ENCODE data around the gene IL3RA. TPM values are rescaled to one million over a fixed set of nuclear protein-coding genes. Genes with fewer than 3 reads are reported as not detected.
A peak's percentile ranks its signal among the peaks of the same experiment; 100 is the strongest.

IL3RA gene
- total RNA-seq, result 10 to 100 TPM in 1 of 5 donors, 1 to 10 TPM in 3, not detected in 1; 2.4 to 10.1 (median 3.2) TPM
- polyA plus RNA-seq, result 1 to 10 TPM; 4.5 to 6.4 (median 6.1) TPM
- long read RNA-seq, donor 1, partial matches to known transcripts, result 703 of 722 reads
- long read RNA-seq, donor 1, other reads (novel, unspliced or antisense), result 19 of 722 reads
- long read RNA-seq, donor 2, partial matches to known transcripts, result 6 of 6 reads
- long read RNA-seq, donor 2, other reads (novel, unspliced or antisense), result 0 of 6 reads
- long read RNA-seq, donor 3, partial matches to known transcripts, result 377 of 383 reads
- long read RNA-seq, donor 3, other reads (novel, unspliced or antisense), result 5 of 383 reads
- long read RNA-seq, donor 4, partial matches to known transcripts, result 0 of 1 reads
- long read RNA-seq, donor 4, other reads (novel, unspliced or antisense), result 0 of 1 reads
- long read RNA-seq, donor 5, partial matches to known transcripts, result 658 of 673 reads
- long read RNA-seq, donor 5, other reads (novel, unspliced or antisense), result 14 of 673 reads
- long read RNA-seq, donor 6, partial matches to known transcripts, result 0 of 3 reads
- long read RNA-seq, donor 6, other reads (novel, unspliced or antisense), result 0 of 3 reads
- long read RNA-seq, donor 7, partial matches to known transcripts, result 661 of 682 reads
- long read RNA-seq, donor 7, other reads (novel, unspliced or antisense), result 21 of 682 reads
- long read RNA-seq, donor 8, partial matches to known transcripts, result 642 of 667 reads
- long read RNA-seq, donor 8, other reads (novel, unspliced or antisense), result 24 of 667 reads
- long read RNA-seq, donor 9, partial matches to known transcripts, result 28 of 28 reads
- long read RNA-seq, donor 9, other reads (novel, unspliced or antisense), result 0 of 28 reads
- long read RNA-seq, donor 10, partial matches to known transcripts, result 338 of 344 reads
- long read RNA-seq, donor 10, other reads (novel, unspliced or antisense), result 6 of 344 reads

DNA sequence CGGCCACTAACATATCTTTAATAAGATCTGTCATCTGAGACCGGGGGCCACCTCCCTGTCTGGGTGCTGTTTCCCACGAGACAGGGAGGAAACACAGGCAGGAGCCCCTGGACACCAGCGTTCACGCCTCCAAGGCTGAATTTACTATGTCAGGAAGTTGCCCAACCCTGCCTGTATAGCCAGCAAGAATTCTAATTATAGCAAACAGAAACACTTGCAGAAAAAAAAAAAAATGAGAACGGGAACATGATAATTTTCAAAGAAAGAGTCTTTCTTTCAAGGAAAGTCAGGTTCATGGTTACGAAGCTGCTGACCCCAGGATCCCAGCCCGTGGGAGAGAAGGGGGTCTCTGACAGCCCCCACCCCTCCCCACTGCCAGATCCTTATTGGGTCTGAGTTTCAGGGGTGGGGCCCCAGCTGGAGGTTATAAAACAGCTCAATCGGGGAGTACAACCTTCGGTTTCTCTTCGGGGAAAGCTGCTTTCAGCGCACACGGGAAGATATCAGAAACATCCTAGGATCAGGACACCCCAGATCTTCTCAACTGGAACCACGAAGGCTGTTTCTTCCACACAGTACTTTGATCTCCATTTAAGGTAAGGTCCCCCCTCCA is at the start of gene IL3RA:
Gene IL3RA (plus strand): TSS at position 455 of the 613 bp plus-strand sequence. CDS start 4,981 bp downstream, outside the sequence.
- Histone ChIP-seq H3K36me3 (peaks cover 0 to 2% (median 0%) of the 10 kb centered on the region in 4 donors), H3K27me3 (no peaks in the 10 kb centered on the region), H3K4me3 (peak within 1 kb of the TSS; percentile 38 to 47 (median 42)), H3K27ac (peak within 1 kb of the TSS; percentile 46 to 73 (median 68)), H3K4me1 (peaks cover 0 to 13% (median 0%) of the 10 kb centered on the region in 4 donors), H3K9me3 (peaks cover 0 to 15% (median 10%) of the 10 kb centered on the region in 4 donors)
- intact Hi-C loops (cut with DNase I; ENCODE audit: low total_unique reads), result no loop called here
- WGBS, 5 donors, result 20 to 34% (median 25%) methylated on average over 14 of the region's 14 CpGs
- peak in 1 of 2 donors; percentile 50 for DNase-seq
- TF ChIP-seq POLR2AphosphoS5 (IDR thresholded peaks at IDR 0.05), result no peak
- no peak for TF ChIP-seq EP300 (IDR thresholded peaks at IDR 0.05)
- TF ChIP-seq POLR2A (IDR thresholded peaks at IDR 0.05), result no peak
- TF ChIP-seq CTCF (IDR thresholded peaks at IDR 0.05), result no peak

DNA sequence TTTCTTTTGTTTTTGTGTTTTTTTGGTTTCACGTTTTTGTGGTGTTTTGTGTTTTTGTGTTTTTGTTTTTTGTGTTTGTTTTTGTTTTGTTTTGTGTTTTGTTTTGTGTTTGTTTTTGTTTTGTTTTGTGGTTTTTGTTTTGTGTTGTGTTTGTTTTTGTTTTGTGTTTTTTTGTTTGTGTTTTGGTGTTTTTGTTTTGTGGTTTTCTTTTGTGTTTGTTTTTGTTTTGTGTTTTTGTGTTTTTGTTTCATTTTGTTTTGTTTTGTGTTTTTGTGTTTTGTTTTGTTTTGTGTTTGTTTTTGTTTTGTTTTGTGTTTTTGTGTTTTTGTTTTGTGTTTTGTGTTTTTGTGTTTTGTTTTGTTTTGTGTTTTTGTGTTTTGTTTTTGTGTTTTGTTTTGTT is 47.0 kb upstream of the IL3RA start:
- H3K27me3 ChIP-seq, result peaks cover 0 to under 1% (median 0%) of the 10 kb centered on the region in 3 donors
- intact Hi-C loops (cut with DNase I; ENCODE audit: low total_unique reads), result no loop called here
- peaks cover 0 to 4% (median 0%) of the 10 kb centered on the region in 4 donors for H3K36me3 ChIP-seq
- no peak for TF ChIP-seq EP300 (IDR thresholded peaks at IDR 0.05)
- no peak for TF ChIP-seq POLR2A (IDR thresholded peaks at IDR 0.05)
- TF ChIP-seq POLR2AphosphoS5 (IDR thresholded peaks at IDR 0.05), result no peak
- no peak for TF ChIP-seq CTCF (IDR thresholded peaks at IDR 0.05)
- 77 to 95% (median 88%) methylated on average over 1 of the region's 1 CpG for WGBS, 5 donors
- H3K4me1 ChIP-seq, result no peaks in the 10 kb centered on the region
- no peak overlapping the region for H3K27ac ChIP-seq
- no peak for DNase-seq
- no peak overlapping the region for H3K4me3 ChIP-seq
- peaks cover 0 to 17% (median 0%) of the 10 kb centered on the region in 4 donors for H3K9me3 ChIP-seq

- intact Hi-C loops (cut with DNase I; ENCODE audit: low total_unique reads), result no loop called here
- 86 to 91% (median 88%) methylated on average over 9 of the region's 9 CpGs for WGBS, 5 donors
These were observed 45.4 kb upstream of the IL3RA start for GRCh38 chrX:1291110-1291740.

More at GRCh38 chrX:1291110-1291740, 45.4 kb upstream of the IL3RA start:
- TF ChIP-seq EP300 (IDR thresholded peaks at IDR 0.05), result no peak
- TF ChIP-seq POLR2AphosphoS5 (IDR thresholded peaks at IDR 0.05), result no peak
- TF ChIP-seq CTCF (IDR thresholded peaks at IDR 0.05), result no peak
- TF ChIP-seq POLR2A (IDR thresholded peaks at IDR 0.05), result no peak
- Histone ChIP-seq H3K36me3 (peaks cover 0 to 5% (median 0%) of the 10 kb centered on the region in 4 donors), H3K27ac (no peak overlapping the region), H3K4me1 (no peaks in the 10 kb centered on the region), H3K27me3 (peaks cover 0 to 7% (median 0%) of the 10 kb centered on the region in 3 donors), H3K4me3 (no peak overlapping the region), H3K9me3 (peaks cover 0 to 12% (median 0%) of the 10 kb centered on the region in 4 donors)
- no peak for DNase-seq
